Measurements from ENCODE around the gene SNRNP35.
"Not testable (repeated sequence)": the region's sequence is repeated elsewhere in the genome, so short reads cannot be mapped to it uniquely, and the experiment has no call there.

SNRNP35 gene

DNA sequence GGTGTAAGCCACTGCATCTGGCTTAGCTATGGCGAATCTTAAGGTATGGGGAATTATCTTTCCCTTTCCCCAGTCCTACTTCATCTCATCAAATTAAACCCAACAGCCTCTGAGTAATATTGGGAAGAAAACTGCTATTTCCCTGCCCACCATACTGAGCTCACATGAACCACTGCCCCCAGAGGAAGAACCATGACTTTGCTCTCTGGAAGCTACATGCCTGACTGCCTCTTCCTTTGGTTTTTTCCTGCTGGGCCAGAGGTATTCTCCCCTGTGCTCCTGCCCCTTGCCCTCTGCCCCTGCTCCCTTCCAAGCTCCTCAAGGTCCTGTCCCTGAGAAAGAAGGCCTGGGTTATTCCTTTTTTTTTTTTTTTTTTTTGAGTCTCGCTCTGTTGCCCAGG, 36.6 kb upstream of the SNRNP35 start:
- no peak for DNase-seq
- H3K9me2 ChIP-seq (replicated peaks; ENCODE audit: insufficient read depth, low read length), result no peaks in the 10 kb centered on the region

GRCh38 chr12:123427036-123427769, 30.7 kb upstream of the SNRNP35 start:
- Histone ChIP-seq H3K9me2 (replicated peaks; ENCODE audit: insufficient read depth, low read length) (no peaks in the 10 kb centered on the region), H3K4me3 (ENCODE audit: low read length) (no peak overlapping the region), H3K27me3 (replicated peaks; ENCODE audit: insufficient read depth, low read length) (no peaks in the 10 kb centered on the region), H3K4me2 (ENCODE audit: low read depth, low read length) (no peak overlapping the region), H4K20me1 (ENCODE audit: insufficient read depth, low read length) (no peaks in the 10 kb centered on the region), H3K4me1 (ENCODE audit: low read length) (no peaks in the 10 kb centered on the region), H3K27ac (ENCODE audit: low read length) (peak overlapping the region; percentile 34; the same call in 1 of the 2 replicates), H3F3A (ENCODE audit: insufficient read depth, low read length) (no peaks in the 10 kb centered on the region), H2AFZ (ENCODE audit: low read length) (no peak overlapping the region), H3K9ac (ENCODE audit: low read length) (no peak overlapping the region), H3K9me3 (replicated peaks; ENCODE audit: insufficient read depth, low read length) (no peaks in the 10 kb centered on the region), H3K79me2 (ENCODE audit: low read length) (no peaks in the 10 kb centered on the region), H3K36me3 (replicated peaks; ENCODE audit: insufficient read depth, low read length) (no peaks in the 10 kb centered on the region)
- DNase-seq, result peak; percentile 67
- TF ChIP-seq EZH2phosphoT487 (IDR thresholded peaks at IDR 0.05; ENCODE audit: low read length) (no peak), CTCF (IDR thresholded peaks at IDR 0.05; ENCODE audit: low read length) (no peak), EZH2 (optimal IDR thresholded peaks at IDR 0.05; ENCODE audit: low read depth, low read length) (no peak)

More for the DNA sequence above, 36.6 kb upstream of the SNRNP35 start:
- Histone ChIP-seq H3F3A (ENCODE audit: insufficient read depth, low read length) (no peaks in the 10 kb centered on the region), H4K20me1 (ENCODE audit: insufficient read depth, low read length) (no peaks in the 10 kb centered on the region), H3K4me3 (ENCODE audit: low read length) (no peak overlapping the region), H3K36me3 (replicated peaks; ENCODE audit: insufficient read depth, low read length) (no peaks in the 10 kb centered on the region), H3K27ac (ENCODE audit: low read length) (no peak overlapping the region), H3K27me3 (replicated peaks; ENCODE audit: insufficient read depth, low read length) (no peaks in the 10 kb centered on the region), H3K9ac (ENCODE audit: low read length) (no peak overlapping the region), H3K9me3 (replicated peaks; ENCODE audit: insufficient read depth, low read length) (no peaks in the 10 kb centered on the region), H3K4me2 (ENCODE audit: low read depth, low read length) (no peak overlapping the region), H3K4me1 (ENCODE audit: low read length) (no peaks in the 10 kb centered on the region), H2AFZ (ENCODE audit: low read length) (no peak overlapping the region), H3K79me2 (ENCODE audit: low read length) (no peaks in the 10 kb centered on the region)
- TF ChIP-seq EZH2 (optimal IDR thresholded peaks at IDR 0.05; ENCODE audit: low read depth, low read length) (no peak), EZH2phosphoT487 (IDR thresholded peaks at IDR 0.05; ENCODE audit: low read length) (no peak), CTCF (IDR thresholded peaks at IDR 0.05; ENCODE audit: low read length) (no peak)

- H3F3A ChIP-seq (ENCODE audit: insufficient read depth, low read length), result no peaks in the 10 kb centered on the region
- no peaks in the 10 kb centered on the region for H4K20me1 ChIP-seq (ENCODE audit: insufficient read depth, low read length)
- no peak overlapping the region for H2AFZ ChIP-seq (ENCODE audit: low read length)
- no peak overlapping the region for H3K4me3 ChIP-seq (ENCODE audit: low read length)
- no peaks in the 10 kb centered on the region for H3K27me3 ChIP-seq (replicated peaks; ENCODE audit: insufficient read depth, low read length)
- H3K9me3 ChIP-seq (replicated peaks; ENCODE audit: insufficient read depth, low read length), result no peaks in the 10 kb centered on the region
- H3K36me3 ChIP-seq (replicated peaks; ENCODE audit: insufficient read depth, low read length), result no peaks in the 10 kb centered on the region
- H3K9me2 ChIP-seq (replicated peaks; ENCODE audit: insufficient read depth, low read length), result no peaks in the 10 kb centered on the region
- DNase-seq, result no peak
- H3K79me2 ChIP-seq (ENCODE audit: low read length), result no peaks in the 10 kb centered on the region
- H3K9ac ChIP-seq (ENCODE audit: low read length), result no peak overlapping the region
- H3K27ac ChIP-seq (ENCODE audit: low read length), result no peak overlapping the region
- no peaks in the 10 kb centered on the region for H3K4me1 ChIP-seq (ENCODE audit: low read length)
- no peak for TF ChIP-seq EZH2phosphoT487 (IDR thresholded peaks at IDR 0.05; ENCODE audit: low read length)
- no peak for TF ChIP-seq EZH2 (optimal IDR thresholded peaks at IDR 0.05; ENCODE audit: low read depth, low read length)
- no peak for TF ChIP-seq CTCF (IDR thresholded peaks at IDR 0.05; ENCODE audit: low read length)
- H3K4me2 ChIP-seq (ENCODE audit: low read depth, low read length), result no peak overlapping the region
Measured at GRCh38 chr12:123428591-123428990, 29.3 kb upstream of the SNRNP35 start.

DNA sequence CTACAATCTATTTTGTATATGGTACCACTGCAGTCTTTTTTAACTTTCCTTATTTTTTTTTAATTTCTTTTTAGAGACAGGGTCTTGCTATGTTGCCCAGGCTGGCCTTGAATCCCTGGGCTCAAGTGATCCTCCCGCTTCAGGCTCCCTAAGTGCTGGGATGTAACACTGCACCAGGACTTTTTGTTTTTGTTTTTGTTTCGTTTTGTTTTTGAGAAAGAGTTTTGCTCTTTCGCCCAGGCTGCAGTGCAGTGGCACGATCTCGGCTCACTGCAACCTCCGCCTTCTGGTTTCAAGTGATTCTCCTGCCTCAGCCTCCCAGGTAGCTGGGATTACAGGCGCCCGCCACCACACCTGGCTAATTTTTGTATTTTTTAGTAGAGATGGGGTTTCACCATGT, 28.8 kb upstream of the SNRNP35 start:
- not testable (repeated sequence) for H2AFZ ChIP-seq (ENCODE audit: low read length); H3F3A ChIP-seq (ENCODE audit: insufficient read depth, low read length); H3K27me3 ChIP-seq (replicated peaks; ENCODE audit: insufficient read depth, low read length); H3K9me3 ChIP-seq (replicated peaks; ENCODE audit: insufficient read depth, low read length); DNase-seq; H3K9ac ChIP-seq (ENCODE audit: low read length); H4K20me1 ChIP-seq (ENCODE audit: insufficient read depth, low read length); H3K27ac ChIP-seq (ENCODE audit: low read length); H3K4me1 ChIP-seq (ENCODE audit: low read length); H3K4me2 ChIP-seq (ENCODE audit: low read depth, low read length); H3K36me3 ChIP-seq (replicated peaks; ENCODE audit: insufficient read depth, low read length); H3K4me3 ChIP-seq (ENCODE audit: low read length); H3K9me2 ChIP-seq (replicated peaks; ENCODE audit: insufficient read depth, low read length); H3K79me2 ChIP-seq (ENCODE audit: low read length)

GRCh38 chr12:123431951-123432817, 25.8 kb upstream of the SNRNP35 start:
- H3K27me3 ChIP-seq (replicated peaks; ENCODE audit: insufficient read depth, low read length); H3K9ac ChIP-seq (ENCODE audit: low read length); H3K27ac ChIP-seq (ENCODE audit: low read length); H3K4me3 ChIP-seq (ENCODE audit: low read length); H3K4me2 ChIP-seq (ENCODE audit: low read depth, low read length); H3K79me2 ChIP-seq (ENCODE audit: low read length); H3K9me2 ChIP-seq (replicated peaks; ENCODE audit: insufficient read depth, low read length); H3F3A ChIP-seq (ENCODE audit: insufficient read depth, low read length); H2AFZ ChIP-seq (ENCODE audit: low read length); H4K20me1 ChIP-seq (ENCODE audit: insufficient read depth, low read length); H3K36me3 ChIP-seq (replicated peaks; ENCODE audit: insufficient read depth, low read length); H3K4me1 ChIP-seq (ENCODE audit: low read length); H3K9me3 ChIP-seq (replicated peaks; ENCODE audit: insufficient read depth, low read length); DNase-seq: not testable (repeated sequence)
